Smooth muscle cell (in vitro differentiated cells): ENCODE data around the gene KATNAL1. TPM values are rescaled to one million over a fixed set of nuclear protein-coding genes. Genes with fewer than 3 reads are reported as not detected.

Experiments used
- DNase-seq: peaks from one replicate; lab custom pipeline; 2025; ENCODE audit not compliant: unreplicated experiment; lab: John Stamatoyannopoulos, UW
- H2AFZ ChIP-seq: fragments of 200-600 bp; sonication (generic); 2 replicates; pipeline ENCODE4 v1.6.0; 2016; ENCODE audit warnings: antibody characterized with exemption, low read depth, mild to moderate bottlenecking
- H3F3A ChIP-seq: fragments of 200-600 bp; sonication (generic); 2 replicates; pipeline ENCODE4 v1.6.0; 2017; ENCODE audit warnings: antibody characterized with exemption, low read depth
- H3K27ac ChIP-seq: fragments of 200-600 bp; sonication (generic); 2 replicates; pipeline ENCODE4 v1.5.1; 2016; ENCODE audit warnings: low read depth, mild to moderate bottlenecking
- H3K27me3 ChIP-seq: fragments of 200-600 bp; sonication (generic); 2 replicates; pipeline ENCODE4 v1.6.1; 2016; ENCODE audit warnings: low read depth, mild to moderate bottlenecking
- H3K36me3 ChIP-seq: fragments of 200-600 bp; sonication (generic); 2 replicates; pipeline ENCODE4 v1.5.1; 2016; ENCODE audit warnings: low read depth
- H3K4me1 ChIP-seq: fragments of 200-600 bp; sonication (generic); 2 replicates; pipeline ENCODE4 v1.5.1; 2016; ENCODE audit warnings: low read depth
- H3K4me2 ChIP-seq: fragments of 200-600 bp; sonication (generic); 2 replicates; pipeline ENCODE4 v1.6.0; 2016; ENCODE audit warnings: mild to moderate bottlenecking
- H3K4me3 ChIP-seq: fragments of 200-600 bp; sonication (generic); 2 replicates; pipeline ENCODE4 v1.5.1; 2016; ENCODE audit warnings: mild to moderate bottlenecking
- H3K79me2 ChIP-seq: fragments of 200-600 bp; sonication (generic); 2 replicates; pipeline ENCODE4 v1.6.0; 2016; ENCODE audit warnings: low read depth, mild to moderate bottlenecking
- H3K9ac ChIP-seq: fragments of 200-600 bp; sonication (generic); 2 replicates; pipeline ENCODE4 v1.6.0; 2016; ENCODE audit warnings: low read depth
- H3K9me3 ChIP-seq: fragments of 200-600 bp; sonication (generic); replicated peaks from 2 replicates; pipeline ENCODE4 v1.5.1; 2016; ENCODE audit warnings: low read depth
- H4K20me1 ChIP-seq: fragments of 200-600 bp; sonication (generic); 2 replicates; pipeline ENCODE4 v1.6.0; 2016; ENCODE audit warnings: low read depth
- WGBS: methylation state at CpG from one replicate; pipeline ENCODE4 v1.1.7; 2016; ENCODE audit warnings: low lambda C conversion rate; 5-methylcytosine and 5-hydroxymethylcytosine counted together
- polyA plus RNA-seq: library from polyadenylated mRNA; unstranded; fragments of >200 nt; fragmentation: Nextera tagmentation; extraction: Ambion mirVana; gene quantifications from 2 replicates; pipeline ENCODE4 v1.2.1, GENCODE V29; 2016
- total RNA-seq: library from RNA; depleted of rRNA; stranded (reverse); fragments of >200 nt; gene quantifications from 2 replicates; pipeline ENCODE4 v1.2.3, GENCODE V29; 2014
- TF ChIP-seq, protein P1 (sequence below): fragments of 200-600 bp; sonication (generic); IDR thresholded peaks from 2 replicates; pipeline ENCODE4 v1.5.1; 2017; ENCODE audit warnings: borderline replicate concordance, mild to moderate bottlenecking, antibody characterized with exemption; ENCODE audit not compliant: insufficient read depth, poor library complexity, severe bottlenecking

The KATNAL1 gene
- total and polyA plus RNA-seq, 2 experiments from 2014 or later, result 12.4 to 35.1 TPM

DNA sequence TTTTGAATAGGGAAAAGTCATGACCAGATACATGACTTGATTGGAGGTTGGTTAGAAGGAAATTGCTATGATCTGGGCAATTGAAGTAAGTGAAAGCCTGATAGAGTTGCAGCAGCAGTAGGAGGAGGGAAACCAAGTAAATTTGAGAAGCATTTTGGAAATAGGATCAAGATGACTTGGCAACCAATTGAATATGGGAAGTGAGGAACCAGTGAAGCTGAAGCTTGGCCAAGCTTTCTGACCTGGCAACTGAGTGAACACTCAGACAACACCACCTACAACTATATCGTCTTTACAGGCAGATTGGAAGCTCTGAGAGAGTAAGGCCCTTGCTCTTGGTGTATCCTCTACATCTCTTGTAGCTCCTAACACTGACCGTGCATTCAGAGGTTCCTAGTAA is 16.2 kb upstream of the KATNAL1 start:
- H3K27me3 ChIP-seq, result no peaks in the 10 kb centered on the region
- no peak for DNase-seq
- no peaks in the 10 kb centered on the region for H3F3A ChIP-seq
- H3K9ac ChIP-seq, result no peak overlapping the region
- H3K36me3 ChIP-seq, result no peaks in the 10 kb centered on the region
- WGBS, result 97% methylated on average over 2 of the region's 2 CpGs
- H3K4me2 ChIP-seq, result no peak overlapping the region
- no peak overlapping the region for H3K4me3 ChIP-seq
- H3K4me1 ChIP-seq, result peaks cover 6% of the 10 kb centered on the region
- no peak overlapping the region for H2AFZ ChIP-seq
- no peak overlapping the region for H3K27ac ChIP-seq
- H3K9me3 ChIP-seq, result no peaks in the 10 kb centered on the region
- no peaks in the 10 kb centered on the region for H3K79me2 ChIP-seq
- no peaks in the 10 kb centered on the region for H4K20me1 ChIP-seq
- TF ChIP-seq, protein P1, sequence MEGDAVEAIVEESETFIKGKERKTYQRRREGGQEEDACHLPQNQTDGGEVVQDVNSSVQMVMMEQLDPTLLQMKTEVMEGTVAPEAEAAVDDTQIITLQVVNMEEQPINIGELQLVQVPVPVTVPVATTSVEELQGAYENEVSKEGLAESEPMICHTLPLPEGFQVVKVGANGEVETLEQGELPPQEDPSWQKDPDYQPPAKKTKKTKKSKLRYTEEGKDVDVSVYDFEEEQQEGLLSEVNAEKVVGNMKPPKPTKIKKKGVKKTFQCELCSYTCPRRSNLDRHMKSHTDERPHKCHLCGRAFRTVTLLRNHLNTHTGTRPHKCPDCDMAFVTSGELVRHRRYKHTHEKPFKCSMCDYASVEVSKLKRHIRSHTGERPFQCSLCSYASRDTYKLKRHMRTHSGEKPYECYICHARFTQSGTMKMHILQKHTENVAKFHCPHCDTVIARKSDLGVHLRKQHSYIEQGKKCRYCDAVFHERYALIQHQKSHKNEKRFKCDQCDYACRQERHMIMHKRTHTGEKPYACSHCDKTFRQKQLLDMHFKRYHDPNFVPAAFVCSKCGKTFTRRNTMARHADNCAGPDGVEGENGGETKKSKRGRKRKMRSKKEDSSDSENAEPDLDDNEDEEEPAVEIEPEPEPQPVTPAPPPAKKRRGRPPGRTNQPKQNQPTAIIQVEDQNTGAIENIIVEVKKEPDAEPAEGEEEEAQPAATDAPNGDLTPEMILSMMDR, result no peak

DNA sequence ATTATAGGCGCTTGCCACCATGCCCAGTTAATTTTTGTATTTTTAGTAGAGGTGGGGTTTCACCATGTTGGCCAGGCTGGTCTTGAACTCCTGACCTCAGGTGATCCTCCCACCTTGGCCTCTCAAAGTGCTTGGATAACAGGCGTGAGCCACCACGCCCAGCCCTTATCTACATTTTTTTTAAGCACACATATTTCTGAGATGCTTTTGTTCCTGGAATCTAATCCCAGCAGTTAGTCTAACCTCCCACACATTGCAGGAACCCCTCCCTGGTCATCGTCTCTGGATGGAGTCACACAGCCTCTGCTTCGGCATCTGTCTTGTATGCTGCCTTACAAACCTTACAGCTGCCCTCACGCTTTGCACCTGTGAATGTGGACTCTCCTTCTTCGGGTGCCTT is 15.1 kb upstream of the KATNAL1 start:
- Histone ChIP-seq H3K9me3 (no peaks in the 10 kb centered on the region), H4K20me1 (no peaks in the 10 kb centered on the region), H3K4me2 (no peak overlapping the region), H3K9ac (no peak overlapping the region), H3K27me3 (no peaks in the 10 kb centered on the region), H2AFZ (no peak overlapping the region), H3K4me1 (peaks cover 14% of the 10 kb centered on the region), H3K27ac (no peak overlapping the region), H3K4me3 (no peak overlapping the region), H3F3A (peaks cover 8% of the 10 kb centered on the region), H3K79me2 (no peaks in the 10 kb centered on the region), H3K36me3 (no peaks in the 10 kb centered on the region)
- DNase-seq, result no peak
- TF ChIP-seq, protein P1, result no peak
- 61% methylated on average over 7 of the region's 7 CpGs for WGBS

GRCh38 chr13:30321256-30321655 is 13.9 kb upstream of the KATNAL1 start:
- Histone ChIP-seq H3K4me1 (peaks cover 14% of the 10 kb centered on the region), H3K27ac (no peak overlapping the region), H4K20me1 (no peaks in the 10 kb centered on the region), H3K9ac (no peak overlapping the region), H3K27me3 (no peaks in the 10 kb centered on the region), H3K4me2 (no peak overlapping the region), H3F3A (peaks cover 8% of the 10 kb centered on the region), H3K9me3 (no peaks in the 10 kb centered on the region), H2AFZ (no peak overlapping the region), H3K4me3 (no peak overlapping the region), H3K79me2 (no peaks in the 10 kb centered on the region), H3K36me3 (no peaks in the 10 kb centered on the region)
- 84% methylated on average over 3 of the region's 3 CpGs for WGBS
- no peak for DNase-seq
- TF ChIP-seq, protein P1, result no peak

- Histone ChIP-seq H3K27me3 (no peaks in the 10 kb centered on the region), H3K4me2 (no peak overlapping the region), H3K4me3 (no peak overlapping the region), H3K36me3 (no peaks in the 10 kb centered on the region), H4K20me1 (no peaks in the 10 kb centered on the region), H2AFZ (no peak overlapping the region), H3K9me3 (no peaks in the 10 kb centered on the region), H3K79me2 (no peaks in the 10 kb centered on the region), H3K9ac (no peak overlapping the region), H3K4me1 (peaks cover 14% of the 10 kb centered on the region), H3F3A (peaks cover 8% of the 10 kb centered on the region), H3K27ac (no peak overlapping the region)
- WGBS, result 69% methylated on average over 5 of the region's 5 CpGs
- TF ChIP-seq, protein P1, result no peak
- no peak for DNase-seq
Measured at GRCh38 chr13:30319655-30320054, 12.3 kb upstream of the KATNAL1 start.
